Calu3 (cell line): Measurements from ENCODE around the gene APOE. TPM values are rescaled to one million over a fixed set of nuclear protein-coding genes. Genes with fewer than 3 reads are reported as not detected.
"Not testable (repeated sequence)": the region's sequence is repeated elsewhere in the genome, so short reads cannot be mapped to it uniquely, and the experiment has no call there.

Source experiments
- BruUV-seq: library from RNA; stranded (reverse); fragments of 400-500 nt; replicated peaks from 2 replicates; lab custom pipeline; 2021; lab: Mats Ljungman, UMichigan
- CTCF ChIA-PET: fragments of 300-600 bp; sonication (Branson Sonifier 250); formaldehyde crosslinking; loops from one replicate; lab custom pipeline; 2022; ENCODE audit warnings: antibody characterized with exemption; lab: Charles Lee
- DNase-seq: peaks from one replicate; pipeline ENCODE4 v3.0.0; 2022
- H3K27ac Mint-ChIP-seq: one replicate; pipeline ENCODE4 v1.8.0; 2022; ENCODE audit warnings: mixed read lengths; ENCODE audit not compliant: unreplicated experiment
- H3K27me3 Mint-ChIP-seq: one replicate; pipeline ENCODE4 v1.8.0; 2022; ENCODE audit warnings: mixed read lengths; ENCODE audit not compliant: unreplicated experiment
- H3K36me3 Mint-ChIP-seq: one replicate; pipeline ENCODE4 v1.8.0; 2022; ENCODE audit warnings: mild to moderate bottlenecking, moderate library complexity, mixed read lengths; ENCODE audit not compliant: insufficient read depth, unreplicated experiment
- H3K4me1 Mint-ChIP-seq: one replicate; pipeline ENCODE4 v1.8.0; 2022; ENCODE audit warnings: mild to moderate bottlenecking, low read depth, mixed read lengths; ENCODE audit not compliant: unreplicated experiment
- H3K4me3 Mint-ChIP-seq: one replicate; pipeline ENCODE4 v1.8.0; 2022; ENCODE audit warnings: mild to moderate bottlenecking, low read depth, moderate library complexity, mixed read lengths; ENCODE audit not compliant: unreplicated experiment
- H3K9me3 Mint-ChIP-seq: one replicate; pipeline ENCODE4 v1.8.0; 2022; ENCODE audit warnings: low read depth, mixed read lengths; ENCODE audit not compliant: unreplicated experiment
- CTCF ChIP-seq: fragments of 200-600 bp; IDR thresholded peaks from one replicate; pipeline ENCODE4 v1.8.0; 2022; ENCODE audit warnings: antibody characterized with exemption; ENCODE audit not compliant: unreplicated experiment
- intact Hi-C: fragments of 100-400 bp; cut with micrococcal nuclease; formaldehyde crosslinking; loops from one replicate; pipeline ENCODE4 v1.10.0; 2022; ENCODE audit not compliant: unreplicated experiment
- total RNA-seq: library from RNA; stranded (reverse); gene quantifications from 2 replicates; pipeline ENCODE4 v1.2.3, GENCODE V29; 2022

Gene APOE
- total RNA-seq, 1 experiment from 2014 or later = 1.1 TPM

- Mint-ChIP-seq H3K36me3 (peaks cover 74% of the 10 kb centered on the region), H3K4me3 (no peak overlapping the region), H3K9me3 (no peaks in the 10 kb centered on the region), H3K27me3 (no peaks in the 10 kb centered on the region), H3K4me1 (peaks cover 7% of the 10 kb centered on the region), H3K27ac (no peak overlapping the region)
- intact Hi-C loops = no loop called here
- no peak for DNase-seq
- CTCF ChIA-PET = interaction anchor here (0.6 kb wide), 1 partner anchor 36 kb away, joined by 7 read pairs; no protein-coding TSS in a partner anchor
- BruUV-seq = no TSS peak
- no peak for TF ChIP-seq CTCF
These were observed 23.5 kb upstream of the APOE start for GRCh38 chr19:44882063-44882462.

- BruUV-seq, H3K4me1 Mint-ChIP-seq, H3K27me3 Mint-ChIP-seq, H3K27ac Mint-ChIP-seq, DNase-seq, intact Hi-C loops, H3K4me3 Mint-ChIP-seq, H3K9me3 Mint-ChIP-seq: not testable (repeated sequence)
- CTCF ChIA-PET = interaction anchor here (0.6 kb wide), 1 partner anchor 36 kb away, joined by 7 read pairs; no protein-coding TSS in a partner anchor
- H3K36me3 Mint-ChIP-seq = peaks cover 79% of the 10 kb centered on the region
These were observed 22.8 kb upstream of the APOE start for GRCh38 chr19:44882619-44883397.

GRCh38 chr19:44883922-44884321 is 21.7 kb upstream of the APOE start:
- no peak for TF ChIP-seq CTCF
- BruUV-seq = no TSS peak
- H3K9me3 Mint-ChIP-seq = no peaks in the 10 kb centered on the region
- no peak for DNase-seq
- intact Hi-C loops = no loop called here
- H3K36me3 Mint-ChIP-seq = peaks cover 79% of the 10 kb centered on the region
- no peaks in the 10 kb centered on the region for H3K27me3 Mint-ChIP-seq
- CTCF ChIA-PET = interaction anchor here (0.6 to 1.6 kb wide), 2 partner anchors 29 to 71 kb away, joined by 4 to 9 read pairs; partner anchors contain the start of gene CLPTM1
- H3K4me3 Mint-ChIP-seq = no peak overlapping the region
- no peaks in the 10 kb centered on the region for H3K4me1 Mint-ChIP-seq
- no peak overlapping the region for H3K27ac Mint-ChIP-seq

GRCh38 chr19:44884566-44884965 is 21.0 kb upstream of the APOE start:
- CTCF ChIA-PET = interaction anchor here (1.6 kb wide), 1 partner anchor 30 kb away, joined by 9 read pairs; no protein-coding TSS in a partner anchor
- Mint-ChIP-seq H3K27me3 (no peaks in the 10 kb centered on the region), H3K27ac (no peak overlapping the region), H3K4me3 (no peak overlapping the region), H3K4me1 (no peaks in the 10 kb centered on the region), H3K36me3 (peaks cover 82% of the 10 kb centered on the region), H3K9me3 (no peaks in the 10 kb centered on the region)
- no TSS peak for BruUV-seq
- intact Hi-C loops = no loop called here
- no peak for DNase-seq
- no peak for TF ChIP-seq CTCF

GRCh38 chr19:44886141-44886540 is 19.5 kb upstream of the APOE start:
- Mint-ChIP-seq H3K4me1 (peaks cover 11% of the 10 kb centered on the region), H3K36me3 (peaks cover 87% of the 10 kb centered on the region), H3K27ac (no peak overlapping the region), H3K27me3 (no peaks in the 10 kb centered on the region), H3K9me3 (no peaks in the 10 kb centered on the region), H3K4me3 (no peak overlapping the region)
- no TSS peak for BruUV-seq
- no peak for TF ChIP-seq CTCF
- CTCF ChIA-PET = no interaction called here
- DNase-seq = no peak
- intact Hi-C loops = no loop called here
